Thoracic aorta (tissue), 2 donors: ENCODE data around the gene MAGIX. TPM values are rescaled to one million over a fixed set of nuclear protein-coding genes. Genes with fewer than 3 reads are reported as not detected.
A peak's percentile ranks its signal among the peaks of the same experiment; 100 is the strongest.

Experiments
- ATAC-seq: fragments of 150-250 bp; one replicate; pipeline ENCODE4 v1.8.0; 2017; ENCODE audit warnings: low read depth; ENCODE audit not compliant: insufficient number of reproducible peaks, low FRiP score
- DNase-seq: peaks from one replicate; pipeline ENCODE4 v3.0.0-alpha.2; 2020; ENCODE audit warnings: low spot score
- H3K27ac ChIP-seq, 2 donors: fragments of 200-600 bp; sonication (generic); 1 replicate in 1 of 2; 2 replicates in 1 of 2; pipeline ENCODE4 v1.5.1; 2016; ENCODE audit warnings: mild to moderate bottlenecking in 2 of 2, moderate library complexity in 2 of 2
- H3K27me3 ChIP-seq: fragments of 200-600 bp; sonication (generic); replicated peaks from 2 replicates; pipeline ENCODE4 v1.6.0; 2016; ENCODE audit warnings: mild to moderate bottlenecking; ENCODE audit not compliant: insufficient read depth
- H3K36me3 ChIP-seq: fragments of 200-600 bp; sonication (generic); one replicate; pipeline ENCODE4 v1.5.1; 2016
- H3K4me1 ChIP-seq, 2 donors: fragments of 200-600 bp; sonication (generic); 1 replicate in 1 of 2; 2 replicates in 1 of 2; pipeline versions ENCODE4 v1.5.1 to v1.6.0; 2016; ENCODE audit warnings: low read depth in 2 of 2, mild to moderate bottlenecking in 1 of 2; ENCODE audit not compliant: control insufficient read depth in 1 of 2
- H3K4me3 ChIP-seq: fragments of 200-600 bp; sonication (generic); 2 replicates; pipeline ENCODE4 v1.5.1; 2016; ENCODE audit warnings: mild to moderate bottlenecking
- H3K9me3 ChIP-seq: fragments of 200-600 bp; sonication (generic); 2 replicates; pipeline ENCODE4 v1.5.1; 2016
- total RNA-seq, 2 donors: library from RNA; depleted of rRNA; stranded (reverse); fragments of >200 nt; gene quantifications; one replicate each; pipeline versions ENCODE4 v1.1.0 to v1.2.3, GENCODE V29; 2016
- TF ChIP-seq, protein P1 (sequence below): fragments of 200-600 bp; sonication (generic); IDR thresholded peaks from one replicate; pipeline ENCODE4 v1.5.1; 2019; ENCODE audit warnings: antibody characterized with exemption

Gene MAGIX
- total RNA-seq, 2 donors from 2014 or later = 3.5 to 16.8 TPM

GRCh38 chrX:49174723-49175122 is 12.2 kb downstream of the MAGIX start:
- H3K4me3 ChIP-seq = no peak overlapping the region
- H3K27ac ChIP-seq = no peak overlapping the region
- DNase-seq (no peak), ATAC-seq (no peak)
- TF ChIP-seq, protein P1, sequence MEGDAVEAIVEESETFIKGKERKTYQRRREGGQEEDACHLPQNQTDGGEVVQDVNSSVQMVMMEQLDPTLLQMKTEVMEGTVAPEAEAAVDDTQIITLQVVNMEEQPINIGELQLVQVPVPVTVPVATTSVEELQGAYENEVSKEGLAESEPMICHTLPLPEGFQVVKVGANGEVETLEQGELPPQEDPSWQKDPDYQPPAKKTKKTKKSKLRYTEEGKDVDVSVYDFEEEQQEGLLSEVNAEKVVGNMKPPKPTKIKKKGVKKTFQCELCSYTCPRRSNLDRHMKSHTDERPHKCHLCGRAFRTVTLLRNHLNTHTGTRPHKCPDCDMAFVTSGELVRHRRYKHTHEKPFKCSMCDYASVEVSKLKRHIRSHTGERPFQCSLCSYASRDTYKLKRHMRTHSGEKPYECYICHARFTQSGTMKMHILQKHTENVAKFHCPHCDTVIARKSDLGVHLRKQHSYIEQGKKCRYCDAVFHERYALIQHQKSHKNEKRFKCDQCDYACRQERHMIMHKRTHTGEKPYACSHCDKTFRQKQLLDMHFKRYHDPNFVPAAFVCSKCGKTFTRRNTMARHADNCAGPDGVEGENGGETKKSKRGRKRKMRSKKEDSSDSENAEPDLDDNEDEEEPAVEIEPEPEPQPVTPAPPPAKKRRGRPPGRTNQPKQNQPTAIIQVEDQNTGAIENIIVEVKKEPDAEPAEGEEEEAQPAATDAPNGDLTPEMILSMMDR = no peak
- H3K27me3 ChIP-seq = no peaks in the 10 kb centered on the region
- H3K36me3 ChIP-seq = peaks cover 9% of the 10 kb centered on the region
- H3K4me1 ChIP-seq = peaks cover 0 to 26% of the 10 kb centered on the region in 2 donors
- no peaks in the 10 kb centered on the region for H3K9me3 ChIP-seq

DNA sequence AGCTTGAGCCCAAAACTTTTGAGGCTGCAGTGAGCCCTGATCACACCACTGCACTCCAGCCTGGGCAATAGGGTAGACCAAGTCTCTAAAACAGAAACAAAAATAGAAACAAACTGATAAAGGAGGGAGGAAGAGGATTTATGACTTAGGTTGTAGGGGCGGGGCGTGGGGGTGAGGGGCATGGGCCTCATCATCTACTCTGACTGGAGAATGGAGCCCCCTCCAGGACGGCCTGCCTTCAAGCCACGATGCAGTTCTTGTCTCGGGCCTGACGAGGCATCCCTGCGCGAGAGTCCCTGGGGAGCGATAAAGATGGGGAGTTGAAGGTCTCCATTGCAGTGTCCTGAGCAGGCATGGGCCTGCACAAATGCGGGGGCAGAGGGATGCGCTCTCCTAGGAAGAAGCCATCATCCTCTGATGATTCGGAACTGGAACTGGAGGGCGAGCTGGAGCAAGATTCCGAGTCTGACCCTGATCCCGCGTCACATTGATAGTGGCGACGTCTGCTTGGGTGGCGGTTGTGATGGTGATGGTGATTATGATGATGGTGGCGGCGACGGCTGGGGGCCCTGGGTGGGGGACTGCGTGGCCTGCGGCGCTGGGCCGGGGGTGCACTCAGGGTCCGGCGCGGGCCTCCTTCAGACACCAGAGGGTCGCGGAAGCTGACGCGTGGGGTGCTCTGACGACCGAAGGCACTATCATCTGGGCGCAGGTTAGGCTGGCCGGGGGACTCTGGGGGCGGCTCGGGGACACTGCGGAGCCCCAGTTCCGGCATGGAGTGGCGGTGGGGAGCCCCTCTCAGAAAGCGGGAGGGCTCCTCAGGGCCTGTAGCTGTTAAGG is 13.1 kb downstream of the MAGIX start:
- H3K4me1 ChIP-seq = peaks cover 0 to 26% of the 10 kb centered on the region in 2 donors
- no peak overlapping the region for H3K27ac ChIP-seq
- peaks cover 9% of the 10 kb centered on the region for H3K36me3 ChIP-seq
- TF ChIP-seq, protein P1 = no peak
- H3K9me3 ChIP-seq = no peaks in the 10 kb centered on the region
- no peaks in the 10 kb centered on the region for H3K27me3 ChIP-seq
- H3K4me3 ChIP-seq = no peak overlapping the region
- ATAC-seq (no peak), DNase-seq (no peak)

DNA sequence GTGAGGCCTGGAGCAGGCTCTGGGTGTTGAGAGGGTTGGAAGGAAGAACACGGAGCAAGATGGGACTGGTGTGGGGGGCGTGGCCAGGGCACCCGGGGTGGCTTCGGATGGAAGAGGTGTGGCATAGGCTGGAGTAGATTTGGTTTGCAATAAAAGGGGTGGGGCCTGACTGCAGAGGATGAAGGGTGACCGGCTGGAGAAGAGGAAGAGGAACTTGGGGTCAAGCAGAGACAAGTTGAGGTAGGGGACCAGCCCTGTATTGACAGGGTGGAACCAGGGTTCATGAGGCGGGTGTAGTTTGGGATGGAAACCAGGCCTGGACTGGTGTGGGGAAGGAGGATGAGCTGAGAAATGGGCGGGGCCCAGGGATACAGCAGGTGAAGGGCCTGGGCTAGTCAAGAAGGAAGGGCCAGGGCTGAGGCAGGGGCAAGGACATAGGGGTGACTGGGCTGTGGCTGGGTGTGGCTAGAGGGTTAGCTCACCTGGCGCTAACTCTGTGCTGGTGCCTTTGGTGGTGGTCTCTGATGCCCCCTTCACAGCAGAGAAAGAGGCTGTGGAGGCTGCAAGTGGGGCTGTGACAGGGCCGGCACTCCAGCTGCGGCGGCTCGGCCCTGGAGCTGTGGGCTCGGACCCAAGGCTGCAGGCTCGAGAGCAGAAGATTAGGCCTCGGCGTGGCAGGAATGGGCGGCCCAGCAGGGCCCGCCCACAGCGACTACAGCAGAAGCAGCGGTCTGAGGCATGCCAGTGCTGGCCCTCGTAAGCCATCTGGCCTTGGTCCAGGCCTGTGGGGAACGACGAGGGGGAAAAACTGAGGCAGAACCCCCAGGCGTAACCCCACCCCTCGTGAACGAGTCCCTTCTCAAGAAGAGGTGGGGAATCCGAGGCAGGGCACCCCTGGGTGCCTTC is 14.1 kb downstream of the MAGIX start:
- TF ChIP-seq, protein P1 = no peak
- peaks cover 0 to 26% of the 10 kb centered on the region in 2 donors for H3K4me1 ChIP-seq
- no peaks in the 10 kb centered on the region for H3K27me3 ChIP-seq
- DNase-seq (no peak), ATAC-seq (no peak)
- H3K9me3 ChIP-seq = no peaks in the 10 kb centered on the region
- peak overlapping the region in 1 of 2 donors; percentile 44 for H3K27ac ChIP-seq
- H3K4me3 ChIP-seq = no peak overlapping the region
- peaks cover 9% of the 10 kb centered on the region for H3K36me3 ChIP-seq

DNA sequence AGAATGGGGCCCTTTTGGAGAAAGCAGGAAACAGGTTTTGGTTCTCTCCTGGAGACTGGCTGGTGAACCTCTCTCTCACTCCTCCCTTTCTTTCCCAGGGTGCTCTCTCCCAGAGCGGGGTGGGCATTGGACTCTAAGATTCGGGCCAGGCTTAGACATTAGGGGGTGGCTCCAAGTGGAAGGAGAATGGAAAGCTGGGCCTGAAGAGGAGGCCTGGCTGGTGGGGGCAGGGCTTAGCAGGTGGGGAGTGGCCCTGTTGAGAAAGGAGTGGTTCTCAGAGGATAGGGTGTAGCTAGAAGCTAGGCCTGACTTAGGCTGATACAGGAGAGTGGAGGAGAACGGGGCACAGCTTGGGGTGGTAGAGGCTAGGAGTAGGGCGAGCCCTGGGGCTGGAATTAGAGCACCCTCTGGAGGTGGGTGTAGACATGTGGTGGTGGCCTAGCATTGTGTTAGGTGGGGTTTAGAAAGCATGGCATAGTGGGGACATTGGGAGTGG is 14.8 kb downstream of the MAGIX start:
- H3K9me3 ChIP-seq = no peaks in the 10 kb centered on the region
- peaks cover 0 to 26% of the 10 kb centered on the region in 2 donors for H3K4me1 ChIP-seq
- no peak overlapping the region for H3K4me3 ChIP-seq
- peak overlapping the region in 1 of 2 donors; percentile 44 for H3K27ac ChIP-seq
- no peaks in the 10 kb centered on the region for H3K27me3 ChIP-seq
- TF ChIP-seq, protein P1 = no peak
- ATAC-seq (no peak), DNase-seq (no peak)
- H3K36me3 ChIP-seq = peaks cover 10% of the 10 kb centered on the region
